HEK293T (cell line): ENCODE results near the gene ASF1A.

Source experiments
- CTCF ChIA-PET: fragments of 350-600 bp; formaldehyde crosslinking; extraction: SDS; loops from one replicate; lab custom pipeline; 2021; ENCODE audit warnings: antibody characterized with exemption, inconsistent platforms; lab: Yijun Ruan, JAX
- POLR2A ChIA-PET: fragments of 350-600 bp; formaldehyde crosslinking; extraction: SDS; loops from one replicate; lab custom pipeline; 2020; ENCODE audit warnings: antibody characterized with exemption, inconsistent platforms; lab: Yijun Ruan, JAX
- DNase-seq: peaks from one replicate; pipeline ENCODE4 v3.0.0; 2012; ENCODE audit warnings: mixed read lengths; ENCODE audit errors: extremely low spot score
- ARNT ChIP-seq: fragments of 450-650 bp; IDR thresholded peaks from 2 replicates; pipeline ENCODE4 v1.6.1; 2017; ENCODE audit warnings: mild to moderate bottlenecking
- BHLHE40 ChIP-seq: fragments of 450-650 bp; IDR thresholded peaks from 2 replicates; pipeline ENCODE4 v1.6.1; 2016; ENCODE audit warnings: mild to moderate bottlenecking, moderate library complexity, borderline replicate concordance
- CTBP1 ChIP-seq: fragments of 450-650 bp; IDR thresholded peaks from 2 replicates; pipeline ENCODE4 v1.6.1; 2016; ENCODE audit warnings: borderline replicate concordance
- ELF4 ChIP-seq: fragments of 450-650 bp; IDR thresholded peaks from 2 replicates; pipeline ENCODE4 v1.6.1; 2017; ENCODE audit warnings: antibody characterized with exemption
- FOXA1 ChIP-seq: fragments of 450-650 bp; IDR thresholded peaks from 2 replicates; pipeline ENCODE4 v1.6.1; 2016; ENCODE audit warnings: mild to moderate bottlenecking
- FOXK2 ChIP-seq: fragments of 450-650 bp; IDR thresholded peaks from 2 replicates; pipeline ENCODE4 v1.6.1; 2016; ENCODE audit warnings: mild to moderate bottlenecking
- FOXM1 ChIP-seq: fragments of 450-650 bp; IDR thresholded peaks from 2 replicates; pipeline ENCODE4 v1.6.1; 2017; ENCODE audit warnings: mild to moderate bottlenecking, borderline replicate concordance
- HDGF ChIP-seq: fragments of 450-650 bp; IDR thresholded peaks from 2 replicates; pipeline ENCODE4 v1.6.1; 2017; ENCODE audit warnings: antibody characterized with exemption, borderline replicate concordance
- L3MBTL2 ChIP-seq: fragments of 450-650 bp; conservative IDR thresholded peaks from 2 replicates; pipeline ENCODE4 v1.6.1; 2016; ENCODE audit warnings: mild to moderate bottlenecking
- LEF1 ChIP-seq: fragments of 450-650 bp; IDR thresholded peaks from 2 replicates; pipeline ENCODE4 v1.6.1; 2017; ENCODE audit warnings: mild to moderate bottlenecking, borderline replicate concordance
- NFRKB ChIP-seq: fragments of 450-650 bp; IDR thresholded peaks from 2 replicates; pipeline ENCODE4 v1.6.1; 2016; ENCODE audit warnings: mild to moderate bottlenecking, moderate library complexity
- PKNOX1 ChIP-seq: fragments of 450-650 bp; IDR thresholded peaks from 2 replicates; pipeline ENCODE4 v1.6.1; 2016
- SP1 ChIP-seq: fragments of 450-650 bp; IDR thresholded peaks from 2 replicates; pipeline ENCODE4 v1.6.1; 2017
- SUZ12 ChIP-seq: fragments of 450-650 bp; IDR thresholded peaks from 2 replicates; pipeline ENCODE4 v1.6.1; 2016; ENCODE audit warnings: mild to moderate bottlenecking
- TARDBP ChIP-seq: fragments of 450-650 bp; IDR thresholded peaks from 2 replicates; pipeline ENCODE4 v1.6.1; 2016
- ZNF384 ChIP-seq: fragments of 450-650 bp; IDR thresholded peaks from 2 replicates; pipeline ENCODE4 v1.6.1; 2016

ASF1A gene

GRCh38 chr6:118945217-118945616, 51.3 kb downstream of the ASF1A start:
- ChIA-PET POLR2A (no interaction called here), CTCF (no interaction called here)
- TF ChIP-seq SUZ12 (no peak), FOXM1 (no peak), PKNOX1 (no peak), TARDBP (no peak), ELF4 (no peak)
- no peak for DNase-seq

GRCh38 chr6:118952683-118953082, 58.7 kb downstream of the ASF1A start:
- no peak for DNase-seq
- ChIA-PET CTCF (no interaction called here), POLR2A (no interaction called here)
- TF ChIP-seq ARNT = no peak
- TF ChIP-seq SP1 = no peak
- no peak for TF ChIP-seq HDGF
- TF ChIP-seq ZNF384 = no peak
- no peak for TF ChIP-seq FOXM1
- TF ChIP-seq NFRKB = no peak
- TF ChIP-seq ELF4 = no peak
- TF ChIP-seq PKNOX1 = no peak
- TF ChIP-seq BHLHE40 = no peak
- TF ChIP-seq L3MBTL2 = no peak
- no peak for TF ChIP-seq SUZ12
- TF ChIP-seq FOXA1 = no peak
- no peak for TF ChIP-seq CTBP1
- no peak for TF ChIP-seq FOXK2

- TF ChIP-seq SUZ12 (no peak), SP1 (no peak), FOXK2 (no peak), PKNOX1 (no peak), ARNT (no peak), HDGF (no peak), ZNF384 (no peak), FOXA1 (no peak), TARDBP (no peak), LEF1 (no peak), NFRKB (no peak), ELF4 (no peak), BHLHE40 (no peak), L3MBTL2 (no peak), FOXM1 (no peak)
- POLR2A ChIA-PET = no interaction called here
- no peak for DNase-seq
- CTCF ChIA-PET = interaction anchor here (1.9 kb wide), 1 partner anchor 157 kb away, joined by 6 read pairs; no protein-coding TSS in a partner anchor
Measured at GRCh38 chr6:118953391-118953790, 59.4 kb downstream of the ASF1A start.
